ENCODE results near the gene GASK1A. TPM values are rescaled to one million over a fixed set of nuclear protein-coding genes. Genes with fewer than 3 reads are reported as not detected.

GASK1A gene
- total and polyA plus RNA-seq, 2 donors (not counting 3 experiments of a cell fraction or from before 2014, with no cell fraction given), result 0.04 TPM; not detected in 1

DNA sequence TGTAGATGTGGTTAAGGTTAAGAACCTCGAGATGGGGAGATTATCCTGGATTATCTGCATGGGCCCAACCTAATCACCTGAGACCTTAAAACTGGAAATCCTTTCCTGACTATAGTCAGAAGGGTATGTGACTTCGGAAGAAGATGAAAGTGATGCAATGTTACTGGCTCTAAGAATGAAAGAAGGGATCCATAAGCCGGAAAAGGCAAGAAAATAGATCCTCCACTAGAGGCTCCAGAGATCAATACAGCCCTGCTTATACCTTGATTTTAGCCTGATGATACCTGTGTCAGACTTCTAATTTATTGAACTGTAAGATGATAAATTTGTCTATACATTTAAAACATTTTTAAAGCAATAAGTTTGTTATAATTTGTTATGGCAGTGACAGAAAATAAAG, 21.5 kb upstream of the GASK1A start:
- Histone ChIP-seq H3K4me1 (ENCODE audit: control insufficient read depth, extremely low read depth, insufficient read depth, low read length) (no peaks in the 10 kb centered on the region), H3K27me3 (ENCODE audit: control insufficient read depth in 2 of 2, insufficient read depth in 2 of 2, low read length in 2 of 2) (no peaks in the 10 kb centered on the region), H2AFZ (ENCODE audit: low read depth, low read length) (no peak overlapping the region), H3K9me1 (replicated peaks; ENCODE audit: control insufficient read depth, extremely low read depth, insufficient read depth, low read length) (no peaks in the 10 kb centered on the region), H3K9ac (replicated peaks; ENCODE audit: extremely low read depth, insufficient read depth, low read length) (no peak overlapping the region), H4K20me1 (replicated peaks; ENCODE audit: control insufficient read depth, extremely low read depth, insufficient read depth, low read length) (no peaks in the 10 kb centered on the region), H3K4me2 (ENCODE audit: insufficient read depth, low read length) (no peak overlapping the region), H3K4me3 (replicated peaks in 1 of 3; ENCODE audit: insufficient read depth in 1 of 3, low read depth in 1 of 3, low read length in 3 of 3) (no peak overlapping the region), H3K9me3 (replicated peaks; ENCODE audit: control insufficient read depth, insufficient read depth, low read length) (no peaks in the 10 kb centered on the region), H3K36me3 (ENCODE audit: control insufficient read depth in 2 of 2, extremely low read depth in 1 of 2, insufficient read depth in 2 of 2, low read length in 2 of 2) (no peaks in the 10 kb centered on the region), H3K79me2 (ENCODE audit: control insufficient read depth, insufficient read depth, low read length) (no peaks in the 10 kb centered on the region), H3K27ac (ENCODE audit: insufficient read depth, low read depth, low read length) (no peak overlapping the region)
- FAIRE-seq, result no peak
- ChIA-PET POLR2A (no interaction called here), CTCF (no interaction called here)
- intact Hi-C loops (cut with micrococcal nuclease) (no loop called here), dilution Hi-C loops (cut with MboI; ENCODE audit: extremely low pct_ligation_motif_present, low sequenced_read_pairs) (no loop called here)
- DNase-seq (ENCODE audit: low read depth, low spot score), result no peak
- no TSS peak for BruUV-seq (replicated peaks)
- TF ChIP-seq FOS (IDR thresholded peaks at IDR 0.05; ENCODE audit: borderline replicate concordance, insufficient read depth, low read length), result no peak

DNA sequence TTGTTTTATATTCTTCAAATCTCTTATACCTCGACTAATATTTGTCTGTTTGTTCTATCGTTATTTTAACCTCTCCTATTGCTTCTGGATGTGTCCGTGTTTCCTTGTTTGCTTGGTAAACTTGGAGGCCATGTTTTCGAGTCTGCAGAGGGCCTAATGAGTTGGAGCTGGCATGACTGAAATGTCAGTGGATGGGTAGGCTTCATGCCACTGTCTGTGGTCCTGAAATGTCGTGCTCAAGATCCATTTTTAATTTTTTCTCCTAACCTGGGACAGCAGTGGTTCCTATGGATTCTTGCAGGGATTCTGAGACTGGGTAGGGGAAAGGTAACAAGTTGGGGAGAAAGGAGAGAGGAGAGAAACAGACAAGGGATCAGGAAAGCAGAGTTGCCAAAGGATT, 18.8 kb upstream of the GASK1A start:
- TF ChIP-seq MYC (IDR thresholded peaks at IDR 0.05; ENCODE audit: low read depth, low read length) (no peak), EZH2 (IDR thresholded peaks at IDR 0.05; ENCODE audit: borderline replicate concordance, low read depth, low read length, severe bottlenecking) (no peak), GATA2 (IDR thresholded peaks at IDR 0.05; ENCODE audit: insufficient read depth, insufficient read length, low read depth, low read length) (no peak), FOS (IDR thresholded peaks at IDR 0.05; ENCODE audit: borderline replicate concordance, insufficient read depth, low read length) (no peak), POLR2A (IDR thresholded peaks at IDR 0.05; ENCODE audit: low read depth, low read length) (no peak), JUN (IDR thresholded peaks at IDR 0.05; ENCODE audit: borderline replicate concordance, insufficient read depth, insufficient read length, low read depth) (no peak), POLR2AphosphoS5 (IDR thresholded peaks at IDR 0.05; ENCODE audit: insufficient read depth, low read depth, low read length) (no peak)
- TF ChIP-seq, protein P1, sequence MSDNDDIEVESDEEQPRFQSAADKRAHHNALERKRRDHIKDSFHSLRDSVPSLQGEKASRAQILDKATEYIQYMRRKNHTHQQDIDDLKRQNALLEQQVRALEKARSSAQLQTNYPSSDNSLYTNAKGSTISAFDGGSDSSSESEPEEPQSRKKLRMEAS (IDR thresholded peaks at IDR 0.05; ENCODE audit: insufficient read depth, insufficient read length), result no peak
- TF ChIP-seq, protein P2, sequence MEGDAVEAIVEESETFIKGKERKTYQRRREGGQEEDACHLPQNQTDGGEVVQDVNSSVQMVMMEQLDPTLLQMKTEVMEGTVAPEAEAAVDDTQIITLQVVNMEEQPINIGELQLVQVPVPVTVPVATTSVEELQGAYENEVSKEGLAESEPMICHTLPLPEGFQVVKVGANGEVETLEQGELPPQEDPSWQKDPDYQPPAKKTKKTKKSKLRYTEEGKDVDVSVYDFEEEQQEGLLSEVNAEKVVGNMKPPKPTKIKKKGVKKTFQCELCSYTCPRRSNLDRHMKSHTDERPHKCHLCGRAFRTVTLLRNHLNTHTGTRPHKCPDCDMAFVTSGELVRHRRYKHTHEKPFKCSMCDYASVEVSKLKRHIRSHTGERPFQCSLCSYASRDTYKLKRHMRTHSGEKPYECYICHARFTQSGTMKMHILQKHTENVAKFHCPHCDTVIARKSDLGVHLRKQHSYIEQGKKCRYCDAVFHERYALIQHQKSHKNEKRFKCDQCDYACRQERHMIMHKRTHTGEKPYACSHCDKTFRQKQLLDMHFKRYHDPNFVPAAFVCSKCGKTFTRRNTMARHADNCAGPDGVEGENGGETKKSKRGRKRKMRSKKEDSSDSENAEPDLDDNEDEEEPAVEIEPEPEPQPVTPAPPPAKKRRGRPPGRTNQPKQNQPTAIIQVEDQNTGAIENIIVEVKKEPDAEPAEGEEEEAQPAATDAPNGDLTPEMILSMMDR (IDR thresholded peaks at IDR 0.05; ENCODE audit: extremely low read depth in 1 of 2, insufficient read depth in 1 of 2, low read depth in 1 of 2, low read length in 2 of 2), result no peak
- Histone ChIP-seq H3K36me3 (ENCODE audit: control insufficient read depth in 2 of 2, extremely low read depth in 1 of 2, insufficient read depth in 2 of 2, low read length in 2 of 2) (no peaks in the 10 kb centered on the region), H3K4me1 (ENCODE audit: control insufficient read depth, extremely low read depth, insufficient read depth, low read length) (no peaks in the 10 kb centered on the region), H3K9me3 (replicated peaks; ENCODE audit: control insufficient read depth, insufficient read depth, low read length) (no peaks in the 10 kb centered on the region), H3K79me2 (ENCODE audit: control insufficient read depth, insufficient read depth, low read length) (no peaks in the 10 kb centered on the region), H3K27me3 (ENCODE audit: control insufficient read depth in 2 of 2, insufficient read depth in 2 of 2, low read length in 2 of 2) (peaks cover 3 to 5% of the 10 kb centered on the region in 2 experiments), H2AFZ (ENCODE audit: low read depth, low read length) (no peak overlapping the region), H3K4me3 (replicated peaks in 1 of 3; ENCODE audit: insufficient read depth in 1 of 3, low read depth in 1 of 3, low read length in 3 of 3) (no peak overlapping the region), H3K4me2 (ENCODE audit: insufficient read depth, low read length) (no peak overlapping the region), H3K9ac (replicated peaks; ENCODE audit: extremely low read depth, insufficient read depth, low read length) (no peak overlapping the region), H3K27ac (ENCODE audit: insufficient read depth, low read depth, low read length) (no peak overlapping the region), H3K9me1 (replicated peaks; ENCODE audit: control insufficient read depth, extremely low read depth, insufficient read depth, low read length) (no peaks in the 10 kb centered on the region), H4K20me1 (replicated peaks; ENCODE audit: control insufficient read depth, extremely low read depth, insufficient read depth, low read length) (no peaks in the 10 kb centered on the region)
- intact Hi-C loops (cut with micrococcal nuclease) (loop anchor here (2.0 to 10.0 kb wide), 2 partner anchors 325 to 585 kb away; partner anchors contain the start of gene SNRK), dilution Hi-C loops (cut with MboI; ENCODE audit: extremely low pct_ligation_motif_present, low sequenced_read_pairs) (no loop called here)
- POLR2A ChIA-PET, result no interaction called here
- CTCF ChIA-PET, result interaction anchor here (0.8 to 5.9 kb wide), 8 partner anchors 21 to 1239 kb away, joined by 3 to 115 read pairs (median 16); no protein-coding TSS in a partner anchor
- peak; percentile 9 for DNase-seq (ENCODE audit: low read depth, low spot score)
- no peak for FAIRE-seq
- BruUV-seq (replicated peaks), result no TSS peak

Data from endothelial cell of umbilical vein (primary cell).